Panc1 (cell line): ENCODE measurements around the gene ABHD17A. TPM values are rescaled to one million over a fixed set of nuclear protein-coding genes. Genes with fewer than 3 reads are reported as not detected.

ENCODE experiments used
- ATAC-seq: fragments of 200-7000 bp; cut with Tn5 transposase; 2 replicates; pipeline ENCODE4 v1.9.1; 2020; ENCODE audit warnings: mild to moderate bottlenecking, moderate library complexity
- BruUV-seq: library from RNA; stranded (reverse); fragments of 400-500 nt; replicated peaks from 2 replicates; lab custom pipeline; 2021; lab: Mats Ljungman, UMichigan
- CTCF ChIA-PET: fragments of 300-600 bp; sonication (Branson Sonifier 250); formaldehyde crosslinking; loops from one replicate; lab custom pipeline; 2022; ENCODE audit warnings: antibody characterized with exemption; lab: Charles Lee
- POLR2A ChIA-PET: fragments of 300-600 bp; sonication (Branson Sonifier 250); formaldehyde crosslinking; loops from one replicate; lab custom pipeline; 2022; ENCODE audit warnings: antibody characterized with exemption; lab: Charles Lee
- DNase-seq: peaks from one replicate; pipeline ENCODE4 v3.0.0-alpha.2; 2010; ENCODE audit warnings: low read depth, low spot score
- H3K27ac ChIP-seq: 2 replicates; pipeline ENCODE4 v1.5.1; 2011; ENCODE audit warnings: mild to moderate bottlenecking, low read length, inconsistent platforms
- H3K27me3 ChIP-seq: fragments of 200-500 bp; sonication (Bioruptor generic); 2 replicates; pipeline ENCODE4 v1.6.0; 2014; ENCODE audit warnings: low read length, inconsistent platforms; ENCODE audit not compliant: control insufficient read depth, insufficient read depth
- H3K36me3 ChIP-seq: fragments of 200-500 bp; sonication (Bioruptor generic); 2 replicates; pipeline ENCODE4 v1.5.1; 2014; ENCODE audit warnings: inconsistent platforms, mild to moderate bottlenecking, low read length, moderate library complexity; ENCODE audit not compliant: control insufficient read depth, insufficient read depth
- H3K4me1 ChIP-seq: 2 replicates; pipeline ENCODE4 v1.5.1; 2011; ENCODE audit warnings: inconsistent platforms, mild to moderate bottlenecking, low read length, moderate library complexity; ENCODE audit not compliant: control insufficient read depth, insufficient read depth
- H3K4me3 ChIP-seq, 2 experiments: 2 replicates each; pipeline ENCODE4 v1.5.1; 2011 to 2012; ENCODE audit warnings: low read depth in 2 of 2, low read length in 2 of 2, mild to moderate bottlenecking in 2 of 2, inconsistent platforms in 1 of 2, moderate library complexity in 1 of 2
- H3K9me3 ChIP-seq: fragments of 200-500 bp; sonication (Bioruptor generic); 2 replicates; pipeline ENCODE4 v1.5.1; 2014; ENCODE audit warnings: low read depth, mild to moderate bottlenecking, inconsistent platforms, low read length, moderate library complexity; ENCODE audit not compliant: control insufficient read depth, insufficient read depth
- POLR2AphosphoS5 ChIP-seq: IDR thresholded peaks from 2 replicates; pipeline ENCODE4 v1.6.1; 2012; ENCODE audit warnings: mild to moderate bottlenecking, low read depth, low read length, moderate library complexity
- SIN3A ChIP-seq: IDR thresholded peaks from 2 replicates; pipeline ENCODE4 v1.6.1; 2012; ENCODE audit warnings: low read depth, mild to moderate bottlenecking, low read length, moderate library complexity, borderline replicate concordance; ENCODE audit not compliant: insufficient read depth
- TCF7L2 ChIP-seq: IDR thresholded peaks from 2 replicates; pipeline ENCODE4 v1.6.1; 2011; ENCODE audit warnings: mild to moderate bottlenecking, low read depth, low read length, inconsistent platforms
- in situ Hi-C: cut with HindIII; loops from 2 replicates; pipeline ENCODE4 v1.10.0; 2016; ENCODE audit warnings: low sequenced_read_pairs, low pct_unique_long_range_greater_than_20kb
- intact Hi-C: fragments of 100-400 bp; cut with micrococcal nuclease; formaldehyde crosslinking; loops from one replicate; pipeline ENCODE4 v1.10.0; 2022; ENCODE audit not compliant: unreplicated experiment
- total RNA-seq: library from RNA; stranded (reverse); gene quantifications from one replicate; pipeline ENCODE4 v1.2.1, GENCODE V29; 2021; ENCODE audit not compliant: unreplicated experiment
- TF ChIP-seq, protein P1 (sequence below), 2 experiments: IDR thresholded peaks; 2 replicates each; pipeline ENCODE4 v1.6.1; 2011 to 2012; ENCODE audit warnings: low read depth in 2 of 2, control low read depth in 1 of 2, low read length in 1 of 2, mild to moderate bottlenecking in 1 of 2, moderate library complexity in 1 of 2; ENCODE audit not compliant: insufficient read depth in 1 of 2
- TF ChIP-seq, protein P2 (sequence below): fragments of 450-650 bp; IDR thresholded peaks from 2 replicates; pipeline ENCODE4 v1.5.1; 2017; ENCODE audit warnings: mild to moderate bottlenecking

ABHD17A gene
- total RNA-seq, 1 experiment from 2014 or later = 57.1 TPM

DNA sequence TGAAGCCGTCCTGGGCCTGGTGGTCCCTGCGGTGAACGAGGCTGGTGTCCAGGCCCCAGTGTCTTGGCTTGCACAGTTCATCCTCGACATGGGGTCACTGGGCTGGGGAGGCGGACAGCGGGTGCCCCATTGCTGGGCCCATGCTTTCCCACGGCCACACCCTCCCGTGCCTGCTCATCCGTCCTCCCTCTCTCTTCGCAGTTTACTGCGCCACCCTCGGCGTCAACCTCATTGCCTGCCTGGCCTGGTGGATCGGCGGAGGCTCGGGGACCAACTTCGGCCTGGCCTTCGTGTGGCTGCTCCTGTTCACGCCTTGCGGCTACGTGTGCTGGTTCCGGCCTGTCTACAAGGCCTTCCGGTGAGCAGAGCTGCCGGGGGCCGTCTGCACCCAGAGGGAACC is 32.6 kb upstream of the ABHD17A start:
- no peak overlapping the region for H3K4me3 ChIP-seq
- TF ChIP-seq, protein P1, sequence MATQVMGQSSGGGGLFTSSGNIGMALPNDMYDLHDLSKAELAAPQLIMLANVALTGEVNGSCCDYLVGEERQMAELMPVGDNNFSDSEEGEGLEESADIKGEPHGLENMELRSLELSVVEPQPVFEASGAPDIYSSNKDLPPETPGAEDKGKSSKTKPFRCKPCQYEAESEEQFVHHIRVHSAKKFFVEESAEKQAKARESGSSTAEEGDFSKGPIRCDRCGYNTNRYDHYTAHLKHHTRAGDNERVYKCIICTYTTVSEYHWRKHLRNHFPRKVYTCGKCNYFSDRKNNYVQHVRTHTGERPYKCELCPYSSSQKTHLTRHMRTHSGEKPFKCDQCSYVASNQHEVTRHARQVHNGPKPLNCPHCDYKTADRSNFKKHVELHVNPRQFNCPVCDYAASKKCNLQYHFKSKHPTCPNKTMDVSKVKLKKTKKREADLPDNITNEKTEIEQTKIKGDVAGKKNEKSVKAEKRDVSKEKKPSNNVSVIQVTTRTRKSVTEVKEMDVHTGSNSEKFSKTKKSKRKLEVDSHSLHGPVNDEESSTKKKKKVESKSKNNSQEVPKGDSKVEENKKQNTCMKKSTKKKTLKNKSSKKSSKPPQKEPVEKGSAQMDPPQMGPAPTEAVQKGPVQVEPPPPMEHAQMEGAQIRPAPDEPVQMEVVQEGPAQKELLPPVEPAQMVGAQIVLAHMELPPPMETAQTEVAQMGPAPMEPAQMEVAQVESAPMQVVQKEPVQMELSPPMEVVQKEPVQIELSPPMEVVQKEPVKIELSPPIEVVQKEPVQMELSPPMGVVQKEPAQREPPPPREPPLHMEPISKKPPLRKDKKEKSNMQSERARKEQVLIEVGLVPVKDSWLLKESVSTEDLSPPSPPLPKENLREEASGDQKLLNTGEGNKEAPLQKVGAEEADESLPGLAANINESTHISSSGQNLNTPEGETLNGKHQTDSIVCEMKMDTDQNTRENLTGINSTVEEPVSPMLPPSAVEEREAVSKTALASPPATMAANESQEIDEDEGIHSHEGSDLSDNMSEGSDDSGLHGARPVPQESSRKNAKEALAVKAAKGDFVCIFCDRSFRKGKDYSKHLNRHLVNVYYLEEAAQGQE (IDR thresholded peaks at IDR 0.05; ENCODE audit: insufficient read depth in 1 of 2, low read depth in 2 of 2, low read length in 1 of 2) = no peak
- TF ChIP-seq, protein P2, sequence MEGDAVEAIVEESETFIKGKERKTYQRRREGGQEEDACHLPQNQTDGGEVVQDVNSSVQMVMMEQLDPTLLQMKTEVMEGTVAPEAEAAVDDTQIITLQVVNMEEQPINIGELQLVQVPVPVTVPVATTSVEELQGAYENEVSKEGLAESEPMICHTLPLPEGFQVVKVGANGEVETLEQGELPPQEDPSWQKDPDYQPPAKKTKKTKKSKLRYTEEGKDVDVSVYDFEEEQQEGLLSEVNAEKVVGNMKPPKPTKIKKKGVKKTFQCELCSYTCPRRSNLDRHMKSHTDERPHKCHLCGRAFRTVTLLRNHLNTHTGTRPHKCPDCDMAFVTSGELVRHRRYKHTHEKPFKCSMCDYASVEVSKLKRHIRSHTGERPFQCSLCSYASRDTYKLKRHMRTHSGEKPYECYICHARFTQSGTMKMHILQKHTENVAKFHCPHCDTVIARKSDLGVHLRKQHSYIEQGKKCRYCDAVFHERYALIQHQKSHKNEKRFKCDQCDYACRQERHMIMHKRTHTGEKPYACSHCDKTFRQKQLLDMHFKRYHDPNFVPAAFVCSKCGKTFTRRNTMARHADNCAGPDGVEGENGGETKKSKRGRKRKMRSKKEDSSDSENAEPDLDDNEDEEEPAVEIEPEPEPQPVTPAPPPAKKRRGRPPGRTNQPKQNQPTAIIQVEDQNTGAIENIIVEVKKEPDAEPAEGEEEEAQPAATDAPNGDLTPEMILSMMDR = no peak
- no peak for TF ChIP-seq TCF7L2
- no peak for TF ChIP-seq POLR2AphosphoS5
- no peak for TF ChIP-seq SIN3A
- no peak overlapping the region for H3K27ac ChIP-seq
- intact Hi-C loops (no loop called here), in situ Hi-C loops (no loop called here)
- no peaks in the 10 kb centered on the region for H3K4me1 ChIP-seq
- no peak for DNase-seq
- H3K27me3 ChIP-seq = no peaks in the 10 kb centered on the region
- BruUV-seq = no TSS peak
- no peak for ATAC-seq
- CTCF ChIA-PET = no interaction called here
- POLR2A ChIA-PET = no interaction called here
- H3K9me3 ChIP-seq = no peaks in the 10 kb centered on the region
- no peaks in the 10 kb centered on the region; the same call in 1 of the 2 replicates for H3K36me3 ChIP-seq

DNA sequence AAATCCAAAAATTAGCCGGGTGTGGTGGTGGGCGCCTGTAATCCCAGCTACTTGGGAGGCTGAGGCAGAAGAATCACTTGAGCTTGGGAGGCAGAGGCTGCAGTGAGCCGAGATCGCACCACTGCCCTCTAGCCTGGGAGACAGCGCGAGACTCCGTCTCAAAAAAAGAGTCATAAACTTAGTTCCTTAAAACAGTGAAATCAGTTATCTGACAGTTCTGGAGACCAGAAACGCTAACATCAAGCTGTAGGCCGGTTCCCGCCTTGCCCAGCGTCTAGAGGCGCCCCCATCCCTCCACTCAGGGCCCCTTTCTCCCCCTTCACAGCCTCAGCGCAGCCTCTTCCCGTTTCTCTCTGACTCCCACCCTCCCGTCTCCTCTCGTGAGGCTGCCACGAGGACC is 31.9 kb upstream of the ABHD17A start:
- DNase-seq (no peak), ATAC-seq (no peak)
- intact Hi-C loops = no loop called here
- H3K27ac ChIP-seq = no peak overlapping the region
- TF ChIP-seq POLR2AphosphoS5 (no peak), SIN3A (no peak), TCF7L2 (no peak)
- TF ChIP-seq, protein P1 (IDR thresholded peaks at IDR 0.05; ENCODE audit: insufficient read depth in 1 of 2, low read depth in 2 of 2, low read length in 1 of 2) = no peak
- TF ChIP-seq, protein P2 = no peak
- no peaks in the 10 kb centered on the region for H3K9me3 ChIP-seq
- no peaks in the 10 kb centered on the region; the same call in 1 of the 2 replicates for H3K36me3 ChIP-seq
- POLR2A ChIA-PET = no interaction called here
- BruUV-seq = no TSS peak
- in situ Hi-C loops = no loop called here
- no peaks in the 10 kb centered on the region for H3K27me3 ChIP-seq
- no peak overlapping the region for H3K4me3 ChIP-seq
- H3K4me1 ChIP-seq = no peaks in the 10 kb centered on the region
- CTCF ChIA-PET = no interaction called here
